IgD-negative memory B cell (primary cell): ENCODE data around the gene CHD2. TPM values are rescaled to one million over a fixed set of nuclear protein-coding genes. Genes with fewer than 3 reads are reported as not detected.
"Not testable (repeated sequence)": the region's sequence is repeated elsewhere in the genome, so short reads cannot be mapped to it uniquely, and the experiment has no call there.

Source experiments
- H3K27ac Mint-ChIP-seq, 3 donors: one replicate each; pipeline ENCODE4 v1.8.0; 2020 to 2022; ENCODE audit warnings: mild to moderate bottlenecking in 3 of 3, mixed read lengths in 3 of 3, moderate library complexity in 1 of 3
- H3K27me3 Mint-ChIP-seq: one replicate; pipeline ENCODE4 v1.8.0; 2021; ENCODE audit warnings: mixed read lengths
- H3K36me3 Mint-ChIP-seq: one replicate; pipeline ENCODE4 v1.8.0; 2020; ENCODE audit warnings: mild to moderate bottlenecking, mixed read lengths
- H3K4me1 Mint-ChIP-seq, 3 donors: one replicate each; pipeline ENCODE4 v1.8.0; 2020 to 2022; ENCODE audit warnings: mixed read lengths in 3 of 3, mild to moderate bottlenecking in 1 of 3
- H3K4me3 Mint-ChIP-seq, 4 donors: one replicate each; pipeline ENCODE4 v1.8.0; 2020 to 2022; ENCODE audit warnings: mild to moderate bottlenecking in 4 of 4, mixed read lengths in 4 of 4, moderate library complexity in 3 of 4
- H3K9me3 Mint-ChIP-seq, 3 donors: one replicate each; pipeline ENCODE4 v1.8.0; 2020 to 2021; ENCODE audit warnings: mixed read lengths in 3 of 3, mild to moderate bottlenecking in 1 of 3
- polyA plus RNA-seq: library from polyadenylated mRNA; unstranded; fragments of 300-500 nt; fragmentation: Illumina TruSeq; gene quantifications from one replicate; pipeline ENCODE4 v1.2.3, GENCODE V29; 2021

The CHD2 gene
- polyA plus RNA-seq, 1 donor from 2014 or later: 131 TPM

GRCh38 chr15:93058904-93059427 lies 158.8 kb downstream of the CHD2 start:
- Mint-ChIP-seq H3K27me3 (peaks cover 4% of the 10 kb centered on the region), H3K4me1 (no peaks in the 10 kb centered on the region), H3K36me3 (no peaks in the 10 kb centered on the region), H3K9me3 (no peaks in the 10 kb centered on the region), H3K27ac (no peak overlapping the region), H3K4me3 (no peak overlapping the region)

- Mint-ChIP-seq H3K27ac (no peak overlapping the region), H3K4me1 (no peaks in the 10 kb centered on the region), H3K36me3 (no peaks in the 10 kb centered on the region), H3K27me3 (peaks cover 6% of the 10 kb centered on the region), H3K9me3 (no peaks in the 10 kb centered on the region), H3K4me3 (no peak overlapping the region)
Observed at GRCh38 chr15:93059442-93059841, 159.3 kb downstream of the CHD2 start.

- Mint-ChIP-seq H3K36me3 (no peaks in the 10 kb centered on the region), H3K27me3 (peaks cover 6% of the 10 kb centered on the region), H3K9me3 (no peaks in the 10 kb centered on the region), H3K27ac (peak overlapping the region in 1 of 3 donors; percentile 10), H3K4me1 (no peaks in the 10 kb centered on the region), H3K4me3 (no peak overlapping the region)
Observed at GRCh38 chr15:93060336-93061248, 160.5 kb downstream of the CHD2 start.

GRCh38 chr15:93062628-93063261 lies 162.6 kb downstream of the CHD2 start:
- not testable (repeated sequence) for H3K9me3 Mint-ChIP-seq, H3K36me3 Mint-ChIP-seq, H3K4me3 Mint-ChIP-seq, H3K4me1 Mint-ChIP-seq, H3K27ac Mint-ChIP-seq, H3K27me3 Mint-ChIP-seq

GRCh38 chr15:93063262-93063671 lies 163.1 kb downstream of the CHD2 start:
- Mint-ChIP-seq H3K27me3 (peaks cover 7% of the 10 kb centered on the region), H3K4me1 (no peaks in the 10 kb centered on the region), H3K4me3 (no peak overlapping the region), H3K9me3 (no peaks in the 10 kb centered on the region), H3K36me3 (no peaks in the 10 kb centered on the region), H3K27ac (no peak overlapping the region)

GRCh38 chr15:93063796-93064690 lies 163.9 kb downstream of the CHD2 start:
- Mint-ChIP-seq H3K36me3 (no peaks in the 10 kb centered on the region), H3K4me1 (no peaks in the 10 kb centered on the region), H3K4me3 (no peak overlapping the region), H3K27me3 (peaks cover 7% of the 10 kb centered on the region), H3K9me3 (no peaks in the 10 kb centered on the region), H3K27ac (no peak overlapping the region)

- Mint-ChIP-seq H3K36me3 (no peaks in the 10 kb centered on the region), H3K27ac (no peak overlapping the region), H3K9me3 (no peaks in the 10 kb centered on the region), H3K4me1 (no peaks in the 10 kb centered on the region), H3K4me3 (no peak overlapping the region), H3K27me3 (peaks cover 9% of the 10 kb centered on the region)
Observed at GRCh38 chr15:93065641-93066045, 165.5 kb downstream of the CHD2 start.

GRCh38 chr15:93066224-93066681 lies 166.1 kb downstream of the CHD2 start:
- no peaks in the 10 kb centered on the region for H3K36me3 Mint-ChIP-seq
- no peak overlapping the region for H3K27ac Mint-ChIP-seq
- no peaks in the 10 kb centered on the region for H3K4me1 Mint-ChIP-seq
- H3K9me3 Mint-ChIP-seq: no peaks in the 10 kb centered on the region
- H3K4me3 Mint-ChIP-seq: no peak overlapping the region
- peaks cover 14% of the 10 kb centered on the region for H3K27me3 Mint-ChIP-seq

- H3K36me3 Mint-ChIP-seq: no peaks in the 10 kb centered on the region
- H3K27me3 Mint-ChIP-seq: peaks cover 21% of the 10 kb centered on the region
- no peak overlapping the region for H3K27ac Mint-ChIP-seq
- H3K4me1 Mint-ChIP-seq: peaks cover 0 to 2% (median 0%) of the 10 kb centered on the region in 3 donors
- no peak overlapping the region for H3K4me3 Mint-ChIP-seq
- no peaks in the 10 kb centered on the region for H3K9me3 Mint-ChIP-seq
Observed at GRCh38 chr15:93066834-93067648, 166.9 kb downstream of the CHD2 start.

GRCh38 chr15:93067649-93068085 lies 167.5 kb downstream of the CHD2 start:
- Mint-ChIP-seq H3K4me3 (no peak overlapping the region), H3K36me3 (no peaks in the 10 kb centered on the region), H3K4me1 (peaks cover 0 to 4% (median 0%) of the 10 kb centered on the region in 3 donors), H3K27me3 (peaks cover 26% of the 10 kb centered on the region), H3K9me3 (no peaks in the 10 kb centered on the region), H3K27ac (no peak overlapping the region)

GRCh38 chr15:93068581-93069199 lies 168.6 kb downstream of the CHD2 start:
- H3K9me3 Mint-ChIP-seq: no peaks in the 10 kb centered on the region
- peaks cover 0 to 4% (median 3%) of the 10 kb centered on the region in 3 donors for H3K4me1 Mint-ChIP-seq
- H3K27ac Mint-ChIP-seq: no peak overlapping the region
- H3K4me3 Mint-ChIP-seq: no peak overlapping the region
- peaks cover 33% of the 10 kb centered on the region for H3K27me3 Mint-ChIP-seq
- no peaks in the 10 kb centered on the region for H3K36me3 Mint-ChIP-seq

GRCh38 chr15:93070132-93070531 lies 170.0 kb downstream of the CHD2 start:
- Mint-ChIP-seq H3K27me3 (peaks cover 44% of the 10 kb centered on the region), H3K4me3 (no peak overlapping the region), H3K27ac (no peak overlapping the region), H3K9me3 (no peaks in the 10 kb centered on the region), H3K36me3 (peaks cover 2% of the 10 kb centered on the region), H3K4me1 (peaks cover 0 to 5% (median 4%) of the 10 kb centered on the region in 3 donors)

GRCh38 chr15:93070551-93071296 lies 170.6 kb downstream of the CHD2 start:
- Mint-ChIP-seq H3K36me3 (peaks cover 2% of the 10 kb centered on the region), H3K4me3 (peak overlapping the region in 1 of 4 donors; percentile 49), H3K4me1 (peaks cover 0 to 5% (median 4%) of the 10 kb centered on the region in 3 donors), H3K9me3 (no peaks in the 10 kb centered on the region), H3K27me3 (peaks cover 50% of the 10 kb centered on the region), H3K27ac (no peak overlapping the region)
